Osteocyte (in vitro differentiated cells): Measurements from ENCODE around the gene PLIN1. TPM values are rescaled to one million over a fixed set of nuclear protein-coding genes. Genes with fewer than 3 reads are reported as not detected.

Experiments
- DNase-seq: peaks from one replicate; pipeline ENCODE4 v3.0.0; 2021; ENCODE audit warnings: mixed read lengths; ENCODE audit not compliant: unreplicated experiment; ENCODE audit errors: extremely low spot score
- H3K27ac Mint-ChIP-seq: one replicate; pipeline ENCODE4 v1.8.0; 2021; ENCODE audit warnings: mild to moderate bottlenecking, mixed read lengths; ENCODE audit not compliant: unreplicated experiment
- H3K27me3 Mint-ChIP-seq: one replicate; pipeline ENCODE4 v1.8.0; 2021; ENCODE audit warnings: mixed read lengths; ENCODE audit not compliant: unreplicated experiment
- H3K36me3 Mint-ChIP-seq: one replicate; pipeline ENCODE4 v1.8.0; 2021; ENCODE audit warnings: mixed read lengths; ENCODE audit not compliant: unreplicated experiment
- H3K4me1 Mint-ChIP-seq: one replicate; pipeline ENCODE4 v1.8.0; 2021; ENCODE audit warnings: mixed read lengths; ENCODE audit not compliant: unreplicated experiment
- H3K4me3 Mint-ChIP-seq: one replicate; pipeline ENCODE4 v1.8.0; 2021; ENCODE audit warnings: mild to moderate bottlenecking, moderate library complexity, mixed read lengths; ENCODE audit not compliant: unreplicated experiment
- H3K9me3 Mint-ChIP-seq: one replicate; pipeline ENCODE4 v1.8.0; 2021; ENCODE audit warnings: mixed read lengths; ENCODE audit not compliant: unreplicated experiment
- total RNA-seq: library from RNA; stranded (reverse); gene quantifications from 2 replicates; pipeline ENCODE4 v1.2.1, GENCODE V29; 2021
- TF ChIP-seq, protein P1 (sequence below): fragments of 200-600 bp; sonication (generic); IDR thresholded peaks from 2 replicates; pipeline ENCODE4 v1.5.0; 2021; ENCODE audit warnings: antibody characterized with exemption, mild to moderate bottlenecking, moderate library complexity

PLIN1 gene
- total RNA-seq, 1 donor from 2014 or later = 0.70 TPM

DNA sequence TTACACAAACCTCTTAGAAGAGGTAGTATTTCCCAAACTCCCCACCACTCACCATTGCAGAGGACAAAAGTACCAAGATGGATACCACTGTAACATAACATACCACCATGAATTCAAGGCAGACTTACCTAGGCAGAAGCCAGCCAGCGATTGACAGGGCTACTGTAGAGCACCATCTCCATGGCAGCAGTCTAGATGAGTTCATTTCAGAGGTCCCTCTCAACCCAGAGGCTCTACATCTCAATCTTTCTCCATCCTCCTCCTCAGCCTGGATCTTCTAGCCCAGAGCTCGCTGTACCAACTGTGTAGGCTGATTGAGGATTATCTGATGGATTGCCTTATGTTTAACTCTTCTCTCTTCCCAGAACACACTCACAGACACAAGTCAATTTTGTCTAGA lies 2.0 kb upstream of the PLIN1 start:
- Mint-ChIP-seq H3K27me3 (no peaks in the 10 kb centered on the region), H3K36me3 (peaks cover 21% of the 10 kb centered on the region), H3K4me1 (peaks cover 9% of the 10 kb centered on the region), H3K4me3 (no peak overlapping the region), H3K9me3 (no peaks in the 10 kb centered on the region), H3K27ac (no peak overlapping the region)
- DNase-seq = no peak
- TF ChIP-seq, protein P1, sequence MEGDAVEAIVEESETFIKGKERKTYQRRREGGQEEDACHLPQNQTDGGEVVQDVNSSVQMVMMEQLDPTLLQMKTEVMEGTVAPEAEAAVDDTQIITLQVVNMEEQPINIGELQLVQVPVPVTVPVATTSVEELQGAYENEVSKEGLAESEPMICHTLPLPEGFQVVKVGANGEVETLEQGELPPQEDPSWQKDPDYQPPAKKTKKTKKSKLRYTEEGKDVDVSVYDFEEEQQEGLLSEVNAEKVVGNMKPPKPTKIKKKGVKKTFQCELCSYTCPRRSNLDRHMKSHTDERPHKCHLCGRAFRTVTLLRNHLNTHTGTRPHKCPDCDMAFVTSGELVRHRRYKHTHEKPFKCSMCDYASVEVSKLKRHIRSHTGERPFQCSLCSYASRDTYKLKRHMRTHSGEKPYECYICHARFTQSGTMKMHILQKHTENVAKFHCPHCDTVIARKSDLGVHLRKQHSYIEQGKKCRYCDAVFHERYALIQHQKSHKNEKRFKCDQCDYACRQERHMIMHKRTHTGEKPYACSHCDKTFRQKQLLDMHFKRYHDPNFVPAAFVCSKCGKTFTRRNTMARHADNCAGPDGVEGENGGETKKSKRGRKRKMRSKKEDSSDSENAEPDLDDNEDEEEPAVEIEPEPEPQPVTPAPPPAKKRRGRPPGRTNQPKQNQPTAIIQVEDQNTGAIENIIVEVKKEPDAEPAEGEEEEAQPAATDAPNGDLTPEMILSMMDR = no peak

DNA sequence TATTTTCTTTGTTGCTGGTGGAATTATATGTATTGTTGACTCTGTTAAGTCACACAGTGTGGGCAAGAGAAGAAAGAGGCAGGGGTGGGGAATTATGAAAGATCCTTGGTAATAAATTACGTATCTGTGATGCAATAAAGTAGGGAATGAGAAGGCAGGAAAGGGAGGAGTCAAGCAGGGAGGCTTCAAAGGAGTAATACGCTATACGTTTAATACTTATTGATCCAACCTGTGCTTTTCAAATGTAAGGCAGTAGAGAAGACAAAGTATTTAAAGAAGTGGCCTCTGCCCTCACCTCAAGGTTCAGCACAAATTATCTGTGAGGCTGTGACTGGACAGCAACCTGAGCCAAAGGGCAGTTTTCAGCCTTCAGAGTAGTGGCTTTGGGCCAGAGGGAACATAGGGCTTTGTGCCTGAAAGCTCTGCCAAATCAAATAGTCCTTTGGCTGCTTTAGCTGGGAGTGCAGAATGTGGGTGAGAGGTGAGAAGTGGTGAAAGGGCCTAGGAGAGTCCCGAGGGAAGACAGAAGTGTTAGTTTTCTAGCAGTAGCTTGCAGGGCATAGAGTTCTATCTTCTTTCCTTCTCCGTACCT lies 1.2 kb upstream of the PLIN1 start:
- no peaks in the 10 kb centered on the region for H3K9me3 Mint-ChIP-seq
- peaks cover 18% of the 10 kb centered on the region for H3K36me3 Mint-ChIP-seq
- DNase-seq = no peak
- H3K4me1 Mint-ChIP-seq = peaks cover 9% of the 10 kb centered on the region
- TF ChIP-seq, protein P1 = no peak
- no peak overlapping the region for H3K27ac Mint-ChIP-seq
- no peaks in the 10 kb centered on the region for H3K27me3 Mint-ChIP-seq
- no peak overlapping the region for H3K4me3 Mint-ChIP-seq

DNA sequence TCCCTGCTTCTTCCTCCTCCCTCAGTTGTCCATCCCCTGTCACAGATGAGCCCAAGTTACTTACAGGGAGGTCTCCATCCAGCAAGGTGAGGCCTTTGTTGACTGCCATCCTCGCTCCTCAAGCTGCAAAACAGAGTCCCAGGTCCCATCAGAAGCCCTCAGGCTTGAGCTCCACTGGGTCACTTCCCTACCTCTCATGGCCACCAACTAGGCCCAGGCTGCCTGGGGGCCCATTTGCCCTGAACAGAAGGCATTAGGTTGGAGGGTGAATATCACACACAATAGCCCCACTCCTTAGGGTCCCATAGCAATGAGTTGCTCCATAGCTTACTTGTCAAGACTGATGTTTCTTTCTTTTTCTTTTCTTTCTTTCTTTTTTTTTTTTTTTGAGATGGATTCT lies 1.8 kb downstream of the PLIN1 start:
- peak; percentile 76 for DNase-seq
- TF ChIP-seq, protein P1 = no peak
- Mint-ChIP-seq H3K27me3 (no peaks in the 10 kb centered on the region), H3K4me3 (no peak overlapping the region), H3K9me3 (no peaks in the 10 kb centered on the region), H3K36me3 (peaks cover 7% of the 10 kb centered on the region), H3K27ac (no peak overlapping the region), H3K4me1 (peaks cover 12% of the 10 kb centered on the region)

DNA sequence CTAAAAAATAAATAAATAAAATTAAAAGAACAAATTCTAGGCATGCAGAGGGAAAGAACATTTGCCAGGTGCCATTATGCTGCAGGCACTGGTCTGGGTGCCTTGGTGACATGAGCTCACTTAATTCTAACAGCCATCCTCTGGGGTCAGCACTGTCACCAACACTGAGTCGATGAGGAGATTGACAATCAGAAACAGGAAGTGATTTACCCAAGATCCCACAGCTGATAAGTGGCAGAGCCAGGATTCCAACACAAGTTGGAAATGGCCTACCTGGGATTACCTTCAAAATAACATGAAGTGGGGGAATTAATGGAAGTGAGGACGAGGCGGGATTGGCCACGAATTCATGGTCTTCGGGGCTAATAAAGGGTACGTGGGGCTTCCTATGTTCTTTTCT lies 3.6 kb downstream of the PLIN1 start:
- Mint-ChIP-seq H3K27ac (no peak overlapping the region), H3K9me3 (no peaks in the 10 kb centered on the region), H3K4me3 (no peak overlapping the region), H3K36me3 (peaks cover 2% of the 10 kb centered on the region), H3K4me1 (peaks cover 10% of the 10 kb centered on the region), H3K27me3 (no peaks in the 10 kb centered on the region)
- TF ChIP-seq, protein P1 = no peak
- DNase-seq = peak; percentile 30

DNA sequence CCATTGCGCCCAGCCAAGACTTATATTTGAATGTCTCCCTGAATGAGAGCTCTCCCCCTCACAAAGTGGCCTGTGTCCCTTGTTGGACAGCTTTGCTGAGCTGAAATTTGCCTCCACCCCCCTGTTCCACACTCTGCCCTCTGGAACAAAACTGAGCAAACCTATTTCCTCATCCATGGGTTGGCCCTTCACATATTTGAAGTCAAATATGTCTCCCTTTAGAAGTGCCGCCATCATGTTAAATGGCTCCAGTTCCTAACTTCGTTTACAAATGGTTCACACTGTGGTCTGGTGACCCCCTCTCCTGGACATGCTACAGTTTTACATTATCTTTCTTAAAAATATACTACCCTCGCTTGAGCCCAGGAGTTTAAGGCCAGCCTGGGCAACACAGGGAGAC lies 4.6 kb downstream of the PLIN1 start:
- Mint-ChIP-seq H3K4me1 (peaks cover 5% of the 10 kb centered on the region), H3K36me3 (no peaks in the 10 kb centered on the region), H3K27me3 (no peaks in the 10 kb centered on the region), H3K4me3 (no peak overlapping the region), H3K9me3 (no peaks in the 10 kb centered on the region), H3K27ac (no peak overlapping the region)
- TF ChIP-seq, protein P1 = no peak
- no peak for DNase-seq
